Panc1 (cell line): ENCODE data around the gene SWAP70. TPM values are rescaled to one million over a fixed set of nuclear protein-coding genes. Genes with fewer than 3 reads are reported as not detected.

ENCODE experiments used
- ATAC-seq: fragments of 200-7000 bp; cut with Tn5 transposase; 2 replicates; pipeline ENCODE4 v1.9.1; 2020; ENCODE audit warnings: mild to moderate bottlenecking, moderate library complexity
- BruUV-seq: library from RNA; stranded (reverse); fragments of 400-500 nt; replicated peaks from 2 replicates; lab custom pipeline; 2021; lab: Mats Ljungman, UMichigan
- CTCF ChIA-PET: fragments of 300-600 bp; sonication (Branson Sonifier 250); formaldehyde crosslinking; loops from one replicate; lab custom pipeline; 2022; ENCODE audit warnings: antibody characterized with exemption; lab: Charles Lee
- POLR2A ChIA-PET: fragments of 300-600 bp; sonication (Branson Sonifier 250); formaldehyde crosslinking; loops from one replicate; lab custom pipeline; 2022; ENCODE audit warnings: antibody characterized with exemption; lab: Charles Lee
- DNase-seq: peaks from one replicate; pipeline ENCODE4 v3.0.0-alpha.2; 2010; ENCODE audit warnings: low read depth, low spot score
- H3K27ac ChIP-seq: 2 replicates; pipeline ENCODE4 v1.5.1; 2011; ENCODE audit warnings: mild to moderate bottlenecking, low read length, inconsistent platforms
- H3K27me3 ChIP-seq: fragments of 200-500 bp; sonication (Bioruptor generic); 2 replicates; pipeline ENCODE4 v1.6.0; 2014; ENCODE audit warnings: low read length, inconsistent platforms; ENCODE audit not compliant: control insufficient read depth, insufficient read depth
- H3K36me3 ChIP-seq: fragments of 200-500 bp; sonication (Bioruptor generic); 2 replicates; pipeline ENCODE4 v1.5.1; 2014; ENCODE audit warnings: inconsistent platforms, mild to moderate bottlenecking, low read length, moderate library complexity; ENCODE audit not compliant: control insufficient read depth, insufficient read depth
- H3K4me1 ChIP-seq: 2 replicates; pipeline ENCODE4 v1.5.1; 2011; ENCODE audit warnings: inconsistent platforms, mild to moderate bottlenecking, low read length, moderate library complexity; ENCODE audit not compliant: control insufficient read depth, insufficient read depth
- H3K4me3 ChIP-seq, 2 experiments: 2 replicates each; pipeline ENCODE4 v1.5.1; 2011 to 2012; ENCODE audit warnings: low read depth in 2 of 2, low read length in 2 of 2, mild to moderate bottlenecking in 2 of 2, inconsistent platforms in 1 of 2, moderate library complexity in 1 of 2
- H3K9me3 ChIP-seq: fragments of 200-500 bp; sonication (Bioruptor generic); 2 replicates; pipeline ENCODE4 v1.5.1; 2014; ENCODE audit warnings: low read depth, mild to moderate bottlenecking, inconsistent platforms, low read length, moderate library complexity; ENCODE audit not compliant: control insufficient read depth, insufficient read depth
- POLR2AphosphoS5 ChIP-seq: IDR thresholded peaks from 2 replicates; pipeline ENCODE4 v1.6.1; 2012; ENCODE audit warnings: mild to moderate bottlenecking, low read depth, low read length, moderate library complexity
- SIN3A ChIP-seq: IDR thresholded peaks from 2 replicates; pipeline ENCODE4 v1.6.1; 2012; ENCODE audit warnings: low read depth, mild to moderate bottlenecking, low read length, moderate library complexity, borderline replicate concordance; ENCODE audit not compliant: insufficient read depth
- TCF7L2 ChIP-seq: IDR thresholded peaks from 2 replicates; pipeline ENCODE4 v1.6.1; 2011; ENCODE audit warnings: mild to moderate bottlenecking, low read depth, low read length, inconsistent platforms
- in situ Hi-C: cut with HindIII; loops from 2 replicates; pipeline ENCODE4 v1.10.0; 2016; ENCODE audit warnings: low sequenced_read_pairs, low pct_unique_long_range_greater_than_20kb
- intact Hi-C: fragments of 100-400 bp; cut with micrococcal nuclease; formaldehyde crosslinking; loops from one replicate; pipeline ENCODE4 v1.10.0; 2022; ENCODE audit not compliant: unreplicated experiment
- total RNA-seq: library from RNA; stranded (reverse); gene quantifications from one replicate; pipeline ENCODE4 v1.2.1, GENCODE V29; 2021; ENCODE audit not compliant: unreplicated experiment
- TF ChIP-seq, protein P1 (sequence below), 2 experiments: IDR thresholded peaks; 2 replicates each; pipeline ENCODE4 v1.6.1; 2011 to 2012; ENCODE audit warnings: low read depth in 2 of 2, control low read depth in 1 of 2, low read length in 1 of 2, mild to moderate bottlenecking in 1 of 2, moderate library complexity in 1 of 2; ENCODE audit not compliant: insufficient read depth in 1 of 2
- TF ChIP-seq, protein P2 (sequence below): fragments of 450-650 bp; IDR thresholded peaks from 2 replicates; pipeline ENCODE4 v1.5.1; 2017; ENCODE audit warnings: mild to moderate bottlenecking

The SWAP70 gene
- total RNA-seq, 1 experiment from 2014 or later, result 96.0 TPM

DNA sequence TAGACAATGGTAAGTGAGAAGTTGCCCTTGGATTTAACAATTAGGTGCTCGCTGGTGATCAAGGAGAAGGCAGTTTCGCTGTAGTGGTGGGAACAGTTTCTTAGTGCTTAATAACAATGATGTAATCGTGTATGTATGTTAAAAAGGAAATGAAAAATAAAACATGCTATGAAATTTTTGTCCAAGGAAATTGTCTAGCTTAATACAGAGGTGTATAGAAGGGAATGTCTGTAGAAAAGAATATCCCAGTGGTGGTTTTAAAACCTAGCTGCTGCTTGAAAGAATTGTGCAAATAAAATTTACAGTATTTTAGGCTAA, 53.1 kb downstream of the SWAP70 start:
- Histone ChIP-seq H3K4me1 (peaks cover 15% of the 10 kb centered on the region), H3K36me3 (no peaks in the 10 kb centered on the region), H3K27me3 (no peaks in the 10 kb centered on the region), H3K9me3 (no peaks in the 10 kb centered on the region), H3K27ac (no peak overlapping the region; the same call in 1 of the 2 replicates), H3K4me3 (no peak overlapping the region)
- ChIA-PET CTCF (no interaction called here), POLR2A (no interaction called here)
- intact Hi-C loops, result no loop called here
- TF ChIP-seq POLR2AphosphoS5, result no peak
- TF ChIP-seq SIN3A, result no peak
- TF ChIP-seq, protein P1, sequence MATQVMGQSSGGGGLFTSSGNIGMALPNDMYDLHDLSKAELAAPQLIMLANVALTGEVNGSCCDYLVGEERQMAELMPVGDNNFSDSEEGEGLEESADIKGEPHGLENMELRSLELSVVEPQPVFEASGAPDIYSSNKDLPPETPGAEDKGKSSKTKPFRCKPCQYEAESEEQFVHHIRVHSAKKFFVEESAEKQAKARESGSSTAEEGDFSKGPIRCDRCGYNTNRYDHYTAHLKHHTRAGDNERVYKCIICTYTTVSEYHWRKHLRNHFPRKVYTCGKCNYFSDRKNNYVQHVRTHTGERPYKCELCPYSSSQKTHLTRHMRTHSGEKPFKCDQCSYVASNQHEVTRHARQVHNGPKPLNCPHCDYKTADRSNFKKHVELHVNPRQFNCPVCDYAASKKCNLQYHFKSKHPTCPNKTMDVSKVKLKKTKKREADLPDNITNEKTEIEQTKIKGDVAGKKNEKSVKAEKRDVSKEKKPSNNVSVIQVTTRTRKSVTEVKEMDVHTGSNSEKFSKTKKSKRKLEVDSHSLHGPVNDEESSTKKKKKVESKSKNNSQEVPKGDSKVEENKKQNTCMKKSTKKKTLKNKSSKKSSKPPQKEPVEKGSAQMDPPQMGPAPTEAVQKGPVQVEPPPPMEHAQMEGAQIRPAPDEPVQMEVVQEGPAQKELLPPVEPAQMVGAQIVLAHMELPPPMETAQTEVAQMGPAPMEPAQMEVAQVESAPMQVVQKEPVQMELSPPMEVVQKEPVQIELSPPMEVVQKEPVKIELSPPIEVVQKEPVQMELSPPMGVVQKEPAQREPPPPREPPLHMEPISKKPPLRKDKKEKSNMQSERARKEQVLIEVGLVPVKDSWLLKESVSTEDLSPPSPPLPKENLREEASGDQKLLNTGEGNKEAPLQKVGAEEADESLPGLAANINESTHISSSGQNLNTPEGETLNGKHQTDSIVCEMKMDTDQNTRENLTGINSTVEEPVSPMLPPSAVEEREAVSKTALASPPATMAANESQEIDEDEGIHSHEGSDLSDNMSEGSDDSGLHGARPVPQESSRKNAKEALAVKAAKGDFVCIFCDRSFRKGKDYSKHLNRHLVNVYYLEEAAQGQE (IDR thresholded peaks at IDR 0.05; ENCODE audit: insufficient read depth in 1 of 2, low read depth in 2 of 2, low read length in 1 of 2), result no peak
- no peak for TF ChIP-seq TCF7L2
- TF ChIP-seq, protein P2, sequence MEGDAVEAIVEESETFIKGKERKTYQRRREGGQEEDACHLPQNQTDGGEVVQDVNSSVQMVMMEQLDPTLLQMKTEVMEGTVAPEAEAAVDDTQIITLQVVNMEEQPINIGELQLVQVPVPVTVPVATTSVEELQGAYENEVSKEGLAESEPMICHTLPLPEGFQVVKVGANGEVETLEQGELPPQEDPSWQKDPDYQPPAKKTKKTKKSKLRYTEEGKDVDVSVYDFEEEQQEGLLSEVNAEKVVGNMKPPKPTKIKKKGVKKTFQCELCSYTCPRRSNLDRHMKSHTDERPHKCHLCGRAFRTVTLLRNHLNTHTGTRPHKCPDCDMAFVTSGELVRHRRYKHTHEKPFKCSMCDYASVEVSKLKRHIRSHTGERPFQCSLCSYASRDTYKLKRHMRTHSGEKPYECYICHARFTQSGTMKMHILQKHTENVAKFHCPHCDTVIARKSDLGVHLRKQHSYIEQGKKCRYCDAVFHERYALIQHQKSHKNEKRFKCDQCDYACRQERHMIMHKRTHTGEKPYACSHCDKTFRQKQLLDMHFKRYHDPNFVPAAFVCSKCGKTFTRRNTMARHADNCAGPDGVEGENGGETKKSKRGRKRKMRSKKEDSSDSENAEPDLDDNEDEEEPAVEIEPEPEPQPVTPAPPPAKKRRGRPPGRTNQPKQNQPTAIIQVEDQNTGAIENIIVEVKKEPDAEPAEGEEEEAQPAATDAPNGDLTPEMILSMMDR, result no peak
- BruUV-seq, result no TSS peak
- in situ Hi-C loops, result no loop called here
- no peak for ATAC-seq
- no peak for DNase-seq

DNA sequence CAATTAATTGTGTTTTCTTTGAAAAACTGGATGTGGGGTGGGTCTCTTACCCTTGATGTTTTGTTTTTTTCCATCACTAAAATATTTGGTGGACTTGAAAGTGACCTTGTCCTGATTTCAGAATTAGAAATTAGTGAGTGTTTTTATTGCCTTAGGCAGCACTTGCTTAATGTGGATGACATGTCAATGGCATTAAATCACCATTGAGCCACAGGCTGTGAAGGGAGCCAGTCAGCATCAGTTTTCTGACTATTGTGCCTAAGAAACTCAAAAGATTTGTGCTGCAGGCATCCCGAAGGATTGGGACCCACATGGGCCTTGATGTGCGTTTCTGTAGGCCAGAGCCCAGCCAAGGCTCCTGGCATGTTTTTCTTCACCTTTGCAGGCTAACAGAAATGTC, 53.8 kb downstream of the SWAP70 start:
- ChIA-PET POLR2A (no interaction called here), CTCF (no interaction called here)
- H3K9me3 ChIP-seq, result no peaks in the 10 kb centered on the region
- no peaks in the 10 kb centered on the region for H3K36me3 ChIP-seq
- H3K27ac ChIP-seq, result no peak overlapping the region
- intact Hi-C loops, result no loop called here
- no peaks in the 10 kb centered on the region for H3K27me3 ChIP-seq
- TF ChIP-seq POLR2AphosphoS5 (no peak), TCF7L2 (no peak), SIN3A (no peak)
- TF ChIP-seq, protein P1 (IDR thresholded peaks at IDR 0.05; ENCODE audit: insufficient read depth in 1 of 2, low read depth in 2 of 2, low read length in 1 of 2), result no peak
- TF ChIP-seq, protein P2, result no peak
- BruUV-seq, result no TSS peak
- H3K4me3 ChIP-seq, result no peak overlapping the region
- in situ Hi-C loops, result no loop called here
- peaks cover 15% of the 10 kb centered on the region for H3K4me1 ChIP-seq
- ATAC-seq (no peak), DNase-seq (no peak)
